HG03097 (cell line): Measurements from ENCODE around the gene TST.

ENCODE experiments used
- ATAC-seq: cut with Tn5 transposase; IDR thresholded peaks from one replicate; pipeline ENCODE4 v1.9.1; 2021; ENCODE audit not compliant: unreplicated experiment, low FRiP score

The TST gene

GRCh38 chr22:36988075-36988832 is 31.0 kb downstream of the TST start:
- ATAC-seq: no peak

GRCh38 chr22:36986242-36986821 is 32.9 kb downstream of the TST start:
- ATAC-seq: no peak

- no peak for ATAC-seq
Measured at GRCh38 chr22:36985211-36985889, 33.9 kb downstream of the TST start.

GRCh38 chr22:36982136-36982535 is 37.1 kb downstream of the TST start:
- no peak for ATAC-seq

- no peak for ATAC-seq
Measured at GRCh38 chr22:36981247-36981775, 37.9 kb downstream of the TST start.

- no peak for ATAC-seq
Measured at GRCh38 chr22:36979016-36979910, 40.0 kb downstream of the TST start.

GRCh38 chr22:36977947-36978660 is 41.1 kb downstream of the TST start:
- peak; percentile 76 for ATAC-seq

- no peak for ATAC-seq
Measured at GRCh38 chr22:36977401-36977861, 41.8 kb downstream of the TST start.

GRCh38 chr22:36976606-36977005 is 42.6 kb downstream of the TST start:
- ATAC-seq: no peak

GRCh38 chr22:36971341-36972125 is 47.7 kb downstream of the TST start:
- ATAC-seq: no peak

GRCh38 chr22:36968249-36968964 is 50.8 kb downstream of the TST start:
- ATAC-seq: no peak

GRCh38 chr22:36966851-36967540 is 52.3 kb downstream of the TST start:
- no peak for ATAC-seq

- ATAC-seq: no peak
Measured at GRCh38 chr22:36965696-36966095, 53.6 kb downstream of the TST start.

- ATAC-seq: no peak
Measured at GRCh38 chr22:36964106-36964505, 55.1 kb downstream of the TST start.

GRCh38 chr22:36963302-36963701 is 55.9 kb downstream of the TST start:
- ATAC-seq: no peak

GRCh38 chr22:36961626-36962025 is 57.6 kb downstream of the TST start:
- no peak for ATAC-seq
